Activated CD4-positive, alpha-beta T cell treated with anti-CD3 and anti-CD28 coated beads, Interleukin-2, amount 50 U/mL, for 4 hours (primary cell): ENCODE data around the gene PADI4.
"Not testable (repeated sequence)": the region's sequence is repeated elsewhere in the genome, so short reads cannot be mapped to it uniquely, and the experiment has no call there.

ENCODE experiments used
- DNase-seq, 2 experiments: peaks; one replicate each; pipeline ENCODE4 v3.0.0-alpha.2; 2020

The PADI4 gene

GRCh38 chr1:17315542-17316130 lies 7.6 kb downstream of the PADI4 start:
- no peak for DNase-seq

GRCh38 chr1:17316704-17317103 lies 8.7 kb downstream of the PADI4 start:
- no peak for DNase-seq

GRCh38 chr1:17318262-17318661 lies 10.3 kb downstream of the PADI4 start:
- no peak for DNase-seq

GRCh38 chr1:17319561-17320350 lies 11.8 kb downstream of the PADI4 start:
- no peak for DNase-seq

GRCh38 chr1:17321857-17322390 lies 13.9 kb downstream of the PADI4 start:
- not testable (repeated sequence) for DNase-seq

GRCh38 chr1:17328855-17329254 lies 20.9 kb downstream of the PADI4 start:
- DNase-seq: no peak

- no peak for DNase-seq
Observed at GRCh38 chr1:17329610-17330009, 21.6 kb downstream of the PADI4 start.

- DNase-seq: no peak
Observed at GRCh38 chr1:17330856-17331255, 22.9 kb downstream of the PADI4 start.

- DNase-seq: no peak
Observed at GRCh38 chr1:17333081-17333480, 25.1 kb downstream of the PADI4 start.

- peak; percentile 52 to 53 for DNase-seq
Observed at GRCh38 chr1:17335821-17336710, 28.1 kb downstream of the PADI4 start.

GRCh38 chr1:17338706-17339493 lies 30.9 kb downstream of the PADI4 start:
- no peak for DNase-seq

GRCh38 chr1:17339521-17339920 lies 31.5 kb downstream of the PADI4 start:
- DNase-seq: no peak

GRCh38 chr1:17340358-17340757 lies 32.4 kb downstream of the PADI4 start:
- DNase-seq: no peak

GRCh38 chr1:17342014-17342441 lies 34.0 kb downstream of the PADI4 start:
- DNase-seq: no peak

GRCh38 chr1:17345506-17345905 lies 37.5 kb downstream of the PADI4 start:
- DNase-seq: not testable (repeated sequence)

- DNase-seq: no peak
Observed at GRCh38 chr1:17346046-17346789, 38.2 kb downstream of the PADI4 start.

GRCh38 chr1:17347769-17348592 lies 40.0 kb downstream of the PADI4 start:
- DNase-seq: no peak

GRCh38 chr1:17348593-17349234 lies 40.7 kb downstream of the PADI4 start:
- DNase-seq: no peak

- DNase-seq: no peak
Observed at GRCh38 chr1:17350083-17350482, 42.1 kb downstream of the PADI4 start.

- no peak for DNase-seq
Observed at GRCh38 chr1:17350928-17351446, 43.0 kb downstream of the PADI4 start.
